ENCODE measurements around the gene UVRAG.

DNA sequence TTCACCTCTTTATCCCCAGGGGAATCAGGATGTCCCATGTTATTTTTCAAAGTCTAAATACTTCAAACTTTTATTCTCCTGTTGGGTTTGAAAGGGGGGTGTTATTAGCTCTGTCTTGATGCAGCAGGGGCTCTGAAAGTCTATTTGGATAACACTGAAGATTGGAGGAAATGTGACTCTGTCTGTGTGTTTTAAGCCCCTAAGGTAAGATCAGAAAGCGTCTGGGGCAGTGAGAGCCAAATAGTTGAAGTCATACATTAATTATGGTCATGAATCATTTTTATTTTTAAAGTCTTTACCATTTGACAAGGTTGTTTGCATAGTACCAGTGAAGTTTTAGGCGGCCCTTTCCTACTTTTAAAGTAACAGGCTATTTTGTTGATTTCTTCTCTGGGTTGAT lies 139.0 kb downstream of the UVRAG start:
- TF ChIP-seq, protein P1, sequence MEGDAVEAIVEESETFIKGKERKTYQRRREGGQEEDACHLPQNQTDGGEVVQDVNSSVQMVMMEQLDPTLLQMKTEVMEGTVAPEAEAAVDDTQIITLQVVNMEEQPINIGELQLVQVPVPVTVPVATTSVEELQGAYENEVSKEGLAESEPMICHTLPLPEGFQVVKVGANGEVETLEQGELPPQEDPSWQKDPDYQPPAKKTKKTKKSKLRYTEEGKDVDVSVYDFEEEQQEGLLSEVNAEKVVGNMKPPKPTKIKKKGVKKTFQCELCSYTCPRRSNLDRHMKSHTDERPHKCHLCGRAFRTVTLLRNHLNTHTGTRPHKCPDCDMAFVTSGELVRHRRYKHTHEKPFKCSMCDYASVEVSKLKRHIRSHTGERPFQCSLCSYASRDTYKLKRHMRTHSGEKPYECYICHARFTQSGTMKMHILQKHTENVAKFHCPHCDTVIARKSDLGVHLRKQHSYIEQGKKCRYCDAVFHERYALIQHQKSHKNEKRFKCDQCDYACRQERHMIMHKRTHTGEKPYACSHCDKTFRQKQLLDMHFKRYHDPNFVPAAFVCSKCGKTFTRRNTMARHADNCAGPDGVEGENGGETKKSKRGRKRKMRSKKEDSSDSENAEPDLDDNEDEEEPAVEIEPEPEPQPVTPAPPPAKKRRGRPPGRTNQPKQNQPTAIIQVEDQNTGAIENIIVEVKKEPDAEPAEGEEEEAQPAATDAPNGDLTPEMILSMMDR (IDR thresholded peaks at IDR 0.05 in 4 of 5, conservative IDR thresholded peaks at IDR 0.05 in 1 of 5), result no peak
- TF ChIP-seq POLR2A (IDR thresholded peaks at IDR 0.05), result no peak

All from gastrocnemius medialis (tissue), 4 donors.